ENCODE results near the gene FSCN2.
A peak's percentile ranks its signal among the peaks of the same experiment; 100 is the strongest.

The FSCN2 gene

GRCh38 chr17:81536299-81537290 is 8.4 kb downstream of the FSCN2 start:
- ChIA-PET POLR2A (no interaction called here), CTCF (interaction anchor here (0.7 to 3.7 kb wide), 2 partner anchors 8 to 17 kb away, joined by 3 to 15 read pairs; no protein-coding TSS in a partner anchor)
- no peak for DNase-seq (ENCODE audit: extremely low spot score)
- TF ChIP-seq CTCF (IDR thresholded peaks at IDR 0.05; ENCODE audit: control extremely low read depth, extremely low read depth, low read depth, missing control alignments) = no peak

DNA sequence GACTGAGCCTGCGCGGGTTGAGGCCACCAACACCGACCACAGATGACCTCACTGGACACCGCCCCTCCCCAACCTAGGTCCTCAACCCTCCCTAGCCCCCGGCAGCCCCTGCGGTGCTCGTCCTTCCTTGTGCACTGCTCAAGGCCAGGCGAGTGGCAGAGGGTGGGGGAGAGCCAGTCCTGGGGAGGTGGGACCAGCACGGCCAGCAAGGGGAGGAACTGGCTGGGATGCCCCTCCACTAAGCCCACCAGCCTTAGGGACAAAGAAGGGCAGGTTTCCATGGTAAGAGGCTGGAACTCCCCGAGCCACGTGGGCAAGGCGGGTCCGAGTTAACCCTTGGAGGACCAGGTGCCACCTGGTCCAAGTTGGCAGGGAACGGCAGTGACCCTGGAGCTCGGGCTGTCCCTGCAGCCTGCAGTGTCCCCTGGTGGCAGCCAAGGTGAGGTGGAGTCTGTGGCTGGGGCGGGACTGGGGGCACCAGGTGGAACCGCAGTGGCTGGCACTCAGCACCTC is 9.2 kb downstream of the FSCN2 start:
- DNase-seq (ENCODE audit: extremely low spot score) = peak; percentile 59
- ChIA-PET POLR2A (no interaction called here), CTCF (interaction anchor here (0.7 to 3.7 kb wide), 5 partner anchors 8 to 285 kb away, joined by 3 to 15 read pairs (median 3); no protein-coding TSS in a partner anchor)
- TF ChIP-seq CTCF (IDR thresholded peaks at IDR 0.05; ENCODE audit: control extremely low read depth, extremely low read depth, low read depth, missing control alignments) = peak; percentile 70

- CTCF ChIA-PET = interaction anchor here (0.7 to 3.7 kb wide), 9 partner anchors 9 to 287 kb away, joined by 3 to 15 read pairs (median 3); no protein-coding TSS in a partner anchor
- POLR2A ChIA-PET = interaction anchor here (0.8 kb wide), 1 partner anchor 26 kb away, joined by 3 read pairs; the partner anchor contains the start of gene ACTG1
- no peak for TF ChIP-seq CTCF (IDR thresholded peaks at IDR 0.05; ENCODE audit: control extremely low read depth, extremely low read depth, low read depth, missing control alignments)
- no peak for DNase-seq (ENCODE audit: extremely low spot score)
These were observed 9.8 kb downstream of the FSCN2 start for GRCh38 chr17:81537856-81538555.

GRCh38 chr17:81538651-81539570 is 10.7 kb downstream of the FSCN2 start:
- POLR2A ChIA-PET = interaction anchor here (0.8 kb wide), 1 partner anchor 27 kb away, joined by 3 read pairs; the partner anchor contains the start of gene ACTG1
- DNase-seq (ENCODE audit: extremely low spot score) = no peak
- CTCF ChIA-PET = interaction anchor here (0.7 to 3.7 kb wide), 9 partner anchors 13 to 288 kb away, joined by 3 to 15 read pairs (median 3); no protein-coding TSS in a partner anchor
- TF ChIP-seq CTCF (IDR thresholded peaks at IDR 0.05; ENCODE audit: control extremely low read depth, extremely low read depth, low read depth, missing control alignments) = no peak

GRCh38 chr17:81539571-81539900 is 11.4 kb downstream of the FSCN2 start:
- ChIA-PET POLR2A (no interaction called here), CTCF (interaction anchor here (0.8 to 3.7 kb wide), 2 partner anchors 20 to 55 kb away, joined by 3 to 15 read pairs; no protein-coding TSS in a partner anchor)
- no peak for DNase-seq (ENCODE audit: extremely low spot score)
- no peak for TF ChIP-seq CTCF (IDR thresholded peaks at IDR 0.05; ENCODE audit: control extremely low read depth, extremely low read depth, low read depth, missing control alignments)

Measured in GM10248 (cell line).